ENCODE data around the gene SFMBT2. TPM values are rescaled to one million over a fixed set of nuclear protein-coding genes. Genes with fewer than 3 reads are reported as not detected.

SFMBT2 gene
- total RNA-seq, 1 experiment from 2014 or later: not detected

DNA sequence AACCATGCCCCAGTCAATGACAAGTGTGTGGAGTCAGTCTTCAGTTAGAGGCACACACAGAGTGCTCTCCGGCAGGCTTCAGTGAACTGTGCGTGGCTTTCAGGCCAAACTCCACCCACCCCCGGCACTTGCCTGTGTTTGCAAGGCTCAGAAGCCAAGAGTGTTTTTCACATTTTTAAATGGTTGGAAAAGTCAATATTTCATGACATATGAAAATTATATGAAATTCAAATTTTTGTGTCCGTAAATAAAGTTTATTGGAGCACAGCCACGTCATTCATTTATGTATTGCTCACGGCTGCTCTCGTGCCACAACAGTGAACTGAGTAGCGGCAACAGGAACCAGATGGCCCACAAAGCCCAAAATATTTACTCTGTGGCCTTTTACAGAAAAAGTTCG is 104.7 kb downstream of the SFMBT2 start:
- H3K27ac Mint-ChIP-seq (ENCODE audit: unreplicated experiment): no peak overlapping the region
- peaks cover 16% of the 10 kb centered on the region for H3K9me3 Mint-ChIP-seq (ENCODE audit: unreplicated experiment)
- POLR2A ChIA-PET: no interaction called here
- no peaks in the 10 kb centered on the region for H3K4me1 ChIP-seq
- no peaks in the 10 kb centered on the region for H3K36me3 Mint-ChIP-seq (ENCODE audit: insufficient read depth, unreplicated experiment)
- TF ChIP-seq, protein P1, sequence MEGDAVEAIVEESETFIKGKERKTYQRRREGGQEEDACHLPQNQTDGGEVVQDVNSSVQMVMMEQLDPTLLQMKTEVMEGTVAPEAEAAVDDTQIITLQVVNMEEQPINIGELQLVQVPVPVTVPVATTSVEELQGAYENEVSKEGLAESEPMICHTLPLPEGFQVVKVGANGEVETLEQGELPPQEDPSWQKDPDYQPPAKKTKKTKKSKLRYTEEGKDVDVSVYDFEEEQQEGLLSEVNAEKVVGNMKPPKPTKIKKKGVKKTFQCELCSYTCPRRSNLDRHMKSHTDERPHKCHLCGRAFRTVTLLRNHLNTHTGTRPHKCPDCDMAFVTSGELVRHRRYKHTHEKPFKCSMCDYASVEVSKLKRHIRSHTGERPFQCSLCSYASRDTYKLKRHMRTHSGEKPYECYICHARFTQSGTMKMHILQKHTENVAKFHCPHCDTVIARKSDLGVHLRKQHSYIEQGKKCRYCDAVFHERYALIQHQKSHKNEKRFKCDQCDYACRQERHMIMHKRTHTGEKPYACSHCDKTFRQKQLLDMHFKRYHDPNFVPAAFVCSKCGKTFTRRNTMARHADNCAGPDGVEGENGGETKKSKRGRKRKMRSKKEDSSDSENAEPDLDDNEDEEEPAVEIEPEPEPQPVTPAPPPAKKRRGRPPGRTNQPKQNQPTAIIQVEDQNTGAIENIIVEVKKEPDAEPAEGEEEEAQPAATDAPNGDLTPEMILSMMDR (IDR thresholded peaks at IDR 0.05; ENCODE audit: insufficient read depth in 1 of 2, low read depth in 1 of 2, low read length in 1 of 2, severe bottlenecking in 1 of 2, unreplicated experiment in 1 of 2): no peak
- H3K4me3 Mint-ChIP-seq (ENCODE audit: unreplicated experiment): no peak overlapping the region
- CTCF ChIA-PET: no interaction called here
- no peaks in the 10 kb centered on the region for H3K4me1 Mint-ChIP-seq (ENCODE audit: low read depth, unreplicated experiment)
- peaks cover 9% of the 10 kb centered on the region for H3K27me3 Mint-ChIP-seq (ENCODE audit: insufficient read depth, unreplicated experiment)
- intact Hi-C loops (cut with micrococcal nuclease; ENCODE audit: unreplicated experiment): no loop called here
- H3K9me3 ChIP-seq: peaks cover 6% of the 10 kb centered on the region; the same call in 1 of the 2 replicates
- no TSS peak for BruUV-seq (replicated peaks)
- no peaks in the 10 kb centered on the region for H3K36me3 ChIP-seq (ENCODE audit: control insufficient read depth, insufficient read depth, low read length)
- H3K4me3 ChIP-seq (ENCODE audit: low read depth, low read length): no peak overlapping the region
- DNase-seq: no peak
- H3K27me3 ChIP-seq (replicated peaks; ENCODE audit: control insufficient read depth, insufficient read depth, low read length): no peaks in the 10 kb centered on the region

DNA sequence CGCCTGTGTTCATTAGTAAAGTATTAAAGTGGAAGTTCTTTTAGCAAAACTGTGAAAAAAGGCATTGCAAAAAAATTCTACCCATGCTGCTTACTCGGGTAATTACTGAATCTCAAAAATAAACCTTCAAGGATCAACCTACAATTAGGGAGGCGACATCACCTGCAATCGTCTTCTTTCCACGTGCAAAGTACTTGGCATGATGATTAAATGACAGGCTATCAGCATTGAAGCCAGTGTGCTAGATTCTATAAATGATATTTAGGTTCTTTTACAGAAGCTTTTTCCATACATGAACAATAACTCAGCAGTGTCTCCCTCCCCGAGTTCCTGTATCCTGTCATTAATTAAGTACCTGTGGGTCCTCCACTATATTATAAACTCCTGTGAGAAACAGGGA is 105.8 kb downstream of the SFMBT2 start:
- no peaks in the 10 kb centered on the region for H3K4me1 Mint-ChIP-seq (ENCODE audit: low read depth, unreplicated experiment)
- intact Hi-C loops (cut with micrococcal nuclease; ENCODE audit: unreplicated experiment): no loop called here
- DNase-seq: no peak
- no peaks in the 10 kb centered on the region for H3K36me3 Mint-ChIP-seq (ENCODE audit: insufficient read depth, unreplicated experiment)
- H3K36me3 ChIP-seq (ENCODE audit: control insufficient read depth, insufficient read depth, low read length): no peaks in the 10 kb centered on the region
- peaks cover 10% of the 10 kb centered on the region for H3K27me3 Mint-ChIP-seq (ENCODE audit: insufficient read depth, unreplicated experiment)
- H3K4me1 ChIP-seq: no peaks in the 10 kb centered on the region
- peaks cover 16% of the 10 kb centered on the region for H3K9me3 Mint-ChIP-seq (ENCODE audit: unreplicated experiment)
- no peaks in the 10 kb centered on the region for H3K27me3 ChIP-seq (replicated peaks; ENCODE audit: control insufficient read depth, insufficient read depth, low read length)
- peaks cover 6% of the 10 kb centered on the region; the same call in 1 of the 2 replicates for H3K9me3 ChIP-seq
- ChIA-PET CTCF (no interaction called here), POLR2A (no interaction called here)
- no peak overlapping the region for H3K4me3 Mint-ChIP-seq (ENCODE audit: unreplicated experiment)
- H3K4me3 ChIP-seq (ENCODE audit: low read depth, low read length): no peak overlapping the region
- BruUV-seq (replicated peaks): no TSS peak
- H3K27ac Mint-ChIP-seq (ENCODE audit: unreplicated experiment): no peak overlapping the region
- TF ChIP-seq, protein P1 (IDR thresholded peaks at IDR 0.05; ENCODE audit: insufficient read depth in 1 of 2, low read depth in 1 of 2, low read length in 1 of 2, severe bottlenecking in 1 of 2, unreplicated experiment in 1 of 2): no peak

DNA sequence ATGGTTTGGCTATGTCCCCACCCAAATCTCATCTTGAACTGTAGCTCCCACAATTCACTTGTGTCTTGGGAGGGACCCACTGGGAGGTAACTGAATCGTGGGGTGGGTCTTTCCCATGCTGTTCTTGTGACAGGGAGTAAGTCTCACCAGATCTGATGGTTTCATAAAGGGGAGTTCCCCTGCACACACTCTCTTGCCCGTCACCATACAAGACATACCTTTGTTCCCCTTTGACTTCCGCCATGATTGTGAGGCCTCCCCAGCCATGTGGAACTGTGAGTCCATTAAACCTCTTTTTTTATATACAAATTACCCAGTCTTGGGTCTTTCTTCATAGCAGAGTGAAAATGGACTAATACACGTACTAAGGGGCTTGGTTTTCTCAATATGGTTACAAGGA is 106.7 kb downstream of the SFMBT2 start:
- no peaks in the 10 kb centered on the region for H3K4me1 ChIP-seq
- intact Hi-C loops (cut with micrococcal nuclease; ENCODE audit: unreplicated experiment): no loop called here
- no peaks in the 10 kb centered on the region for H3K36me3 Mint-ChIP-seq (ENCODE audit: insufficient read depth, unreplicated experiment)
- H3K4me3 ChIP-seq (ENCODE audit: low read depth, low read length): no peak overlapping the region
- CTCF ChIA-PET: no interaction called here
- H3K27me3 Mint-ChIP-seq (ENCODE audit: insufficient read depth, unreplicated experiment): peaks cover 10% of the 10 kb centered on the region
- H3K9me3 ChIP-seq: peaks cover 6% of the 10 kb centered on the region; the same call in 1 of the 2 replicates
- TF ChIP-seq, protein P1 (IDR thresholded peaks at IDR 0.05; ENCODE audit: insufficient read depth in 1 of 2, low read depth in 1 of 2, low read length in 1 of 2, severe bottlenecking in 1 of 2, unreplicated experiment in 1 of 2): no peak
- H3K27me3 ChIP-seq (replicated peaks; ENCODE audit: control insufficient read depth, insufficient read depth, low read length): no peaks in the 10 kb centered on the region
- no peaks in the 10 kb centered on the region for H3K36me3 ChIP-seq (ENCODE audit: control insufficient read depth, insufficient read depth, low read length)
- no peaks in the 10 kb centered on the region for H3K4me1 Mint-ChIP-seq (ENCODE audit: low read depth, unreplicated experiment)
- H3K9me3 Mint-ChIP-seq (ENCODE audit: unreplicated experiment): peaks cover 16% of the 10 kb centered on the region
- POLR2A ChIA-PET: no interaction called here
- no TSS peak for BruUV-seq (replicated peaks)
- no peak overlapping the region for H3K4me3 Mint-ChIP-seq (ENCODE audit: unreplicated experiment)
- H3K27ac Mint-ChIP-seq (ENCODE audit: unreplicated experiment): no peak overlapping the region
- DNase-seq: no peak

Data from Caco-2 (cell line).